ENCODE data around the gene UBAC2.

UBAC2 gene, protein sequence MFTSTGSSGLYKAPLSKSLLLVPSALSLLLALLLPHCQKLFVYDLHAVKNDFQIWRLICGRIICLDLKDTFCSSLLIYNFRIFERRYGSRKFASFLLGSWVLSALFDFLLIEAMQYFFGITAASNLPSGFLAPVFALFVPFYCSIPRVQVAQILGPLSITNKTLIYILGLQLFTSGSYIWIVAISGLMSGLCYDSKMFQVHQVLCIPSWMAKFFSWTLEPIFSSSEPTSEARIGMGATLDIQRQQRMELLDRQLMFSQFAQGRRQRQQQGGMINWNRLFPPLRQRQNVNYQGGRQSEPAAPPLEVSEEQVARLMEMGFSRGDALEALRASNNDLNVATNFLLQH

GRCh38 chr13:99200432-99201167 is at the start of gene UBAC2:
Gene UBAC2, plus strand, starts transcription at chr13:99200854. Its CDS starts 55 bp downstream, at chr13:99200909.
- DNase-seq: peak; percentile 96

DNA sequence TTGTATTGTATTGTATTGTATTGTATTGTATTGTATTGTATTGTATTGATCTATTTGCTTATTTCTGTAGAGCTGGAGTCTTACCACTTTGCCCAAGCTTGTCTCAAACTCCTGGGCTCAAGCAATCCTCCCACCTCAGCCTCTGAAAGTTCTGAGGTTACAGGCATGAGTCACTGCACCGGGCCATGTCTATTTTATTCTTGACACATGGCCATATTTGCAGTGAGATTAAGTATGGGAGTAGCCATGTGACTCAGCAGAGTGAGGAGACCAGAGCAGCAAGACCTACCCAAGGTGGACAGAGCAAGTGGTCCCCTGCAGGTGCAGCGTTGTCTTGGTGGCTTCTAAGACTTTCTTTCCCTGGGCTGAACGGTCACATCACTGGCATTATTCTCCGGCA is 49.1 kb upstream of the UBAC2 start:
- peak; percentile 10 for DNase-seq

GRCh38 chr13:99153219-99153618 is 47.4 kb upstream of the UBAC2 start:
- no peak for DNase-seq

GRCh38 chr13:99154064-99154463 is 46.6 kb upstream of the UBAC2 start:
- DNase-seq: no peak

- no peak for DNase-seq
Measured at GRCh38 chr13:99155821-99156220, 44.8 kb upstream of the UBAC2 start.

DNA sequence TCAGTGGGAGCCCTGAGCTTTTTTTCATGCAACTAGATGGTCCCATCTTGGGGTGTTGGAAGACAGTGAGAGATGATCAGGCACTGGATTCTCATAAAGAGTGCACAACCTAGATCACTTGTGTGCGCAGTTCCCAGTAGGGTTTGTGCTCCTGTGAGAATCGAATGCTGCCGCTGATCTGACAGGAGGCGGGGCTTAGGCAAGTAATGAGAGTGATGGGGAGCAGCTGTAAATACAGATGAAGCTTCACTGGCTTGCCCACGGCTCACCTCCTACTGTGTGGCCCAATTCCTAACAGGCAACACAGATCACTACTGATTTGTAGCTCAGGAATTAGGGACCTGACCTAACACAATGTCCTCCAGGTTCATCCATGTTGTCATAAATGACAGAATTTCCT is 43.6 kb upstream of the UBAC2 start:
- DNase-seq: no peak

DNA sequence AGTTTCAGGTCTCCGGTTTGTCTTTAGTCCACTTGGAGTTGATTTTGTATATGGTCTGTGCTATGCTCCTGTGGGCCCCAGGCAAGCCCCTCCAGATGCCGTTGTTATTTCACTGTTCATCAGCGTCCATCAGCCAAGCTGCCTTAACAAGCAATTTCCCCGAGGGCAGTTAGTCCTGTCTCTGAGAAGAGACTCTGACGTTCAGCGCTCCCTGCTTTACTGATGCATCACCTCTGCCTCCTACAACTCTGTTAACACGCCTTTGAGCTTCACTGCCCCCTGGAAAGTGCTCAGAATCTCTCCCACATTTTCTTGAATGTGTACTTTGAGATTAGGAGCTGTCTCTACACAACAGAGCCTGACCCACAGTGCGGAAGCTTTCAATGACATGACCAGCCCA is 41.8 kb upstream of the UBAC2 start:
- DNase-seq: no peak

DNA sequence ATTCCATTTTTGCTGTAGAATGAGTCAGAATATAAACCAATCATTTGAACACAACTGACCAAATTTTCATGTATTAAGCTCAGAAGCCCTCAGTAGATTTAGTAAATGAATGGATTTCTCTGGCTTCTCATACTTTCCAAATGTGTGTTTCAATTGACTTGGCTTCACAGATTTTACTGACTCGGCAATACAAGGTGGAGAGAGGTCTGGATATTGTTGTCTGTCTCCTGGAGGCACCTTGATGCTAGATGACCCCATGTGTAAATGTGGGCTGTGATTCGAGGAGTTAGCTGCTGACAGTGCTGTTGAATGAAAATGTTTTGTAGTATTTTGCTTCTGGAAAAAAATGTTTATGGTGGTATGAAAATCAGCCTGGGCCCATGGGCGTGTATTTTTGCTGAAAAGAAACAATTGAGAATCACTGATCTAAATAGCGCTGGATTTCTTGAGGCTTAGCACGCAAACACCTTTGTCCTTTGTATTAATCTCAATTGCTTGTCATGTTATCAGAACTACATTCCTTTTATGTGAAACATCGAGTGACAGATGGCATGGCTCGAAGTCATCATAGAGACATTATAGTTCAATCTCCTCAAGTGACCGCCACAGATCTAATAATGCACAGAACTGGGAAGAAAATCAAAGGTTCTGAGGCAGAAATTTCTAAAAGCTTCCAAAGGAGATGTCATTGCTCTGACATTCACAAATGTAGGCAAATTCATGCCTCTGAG is 41.2 kb upstream of the UBAC2 start:
- no peak for DNase-seq

DNA sequence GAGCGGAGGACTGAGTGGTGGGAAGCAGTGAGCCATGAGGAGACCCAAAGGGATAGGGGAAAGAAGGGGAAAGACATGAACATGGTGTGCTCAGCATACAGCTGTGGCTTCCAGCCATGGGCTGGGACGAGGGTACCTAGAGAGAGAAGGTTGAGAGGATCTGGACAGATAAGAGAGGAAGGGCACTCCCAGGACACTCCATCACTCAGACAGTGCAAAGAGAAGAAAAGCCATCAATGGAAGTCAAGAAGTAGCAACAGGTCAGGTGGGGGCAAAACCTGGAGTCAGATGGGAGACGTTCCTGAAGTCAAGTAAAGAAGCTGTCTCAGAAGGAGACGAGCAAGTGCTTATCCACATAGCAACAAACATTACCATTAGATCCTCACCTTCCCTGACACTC is 40.2 kb upstream of the UBAC2 start:
- no peak for DNase-seq

- DNase-seq: no peak
Measured at GRCh38 chr13:99161512-99161911, 39.1 kb upstream of the UBAC2 start.

GRCh38 chr13:99162567-99163361 is 37.9 kb upstream of the UBAC2 start:
- DNase-seq: no peak

- no peak for DNase-seq
Measured at GRCh38 chr13:99164226-99164625, 36.4 kb upstream of the UBAC2 start.

GRCh38 chr13:99165753-99166587 is 34.7 kb upstream of the UBAC2 start:
- no peak for DNase-seq

DNA sequence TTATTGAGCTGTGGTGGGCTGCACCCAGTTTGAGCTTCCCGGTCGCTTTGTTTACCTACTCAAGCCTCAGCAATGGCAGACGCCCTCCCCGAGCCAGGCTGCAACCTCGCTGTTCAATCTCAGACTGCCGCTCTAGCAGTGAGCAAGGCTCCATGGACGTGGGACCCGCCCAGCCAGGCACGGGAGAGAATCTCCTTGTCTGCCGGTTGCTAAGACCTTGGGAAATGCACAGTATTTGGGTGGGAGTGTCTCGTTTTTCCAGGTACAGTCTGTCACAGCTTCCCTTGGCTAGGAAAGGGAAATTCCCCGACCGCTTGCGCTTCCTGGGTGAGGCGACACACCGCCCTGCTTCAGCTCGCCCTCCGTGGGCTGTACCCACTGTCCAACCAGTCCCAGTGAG is 27.7 kb upstream of the UBAC2 start:
- no peak for DNase-seq

GRCh38 chr13:99173606-99174005 is 27.0 kb upstream of the UBAC2 start:
- no peak for DNase-seq

DNA sequence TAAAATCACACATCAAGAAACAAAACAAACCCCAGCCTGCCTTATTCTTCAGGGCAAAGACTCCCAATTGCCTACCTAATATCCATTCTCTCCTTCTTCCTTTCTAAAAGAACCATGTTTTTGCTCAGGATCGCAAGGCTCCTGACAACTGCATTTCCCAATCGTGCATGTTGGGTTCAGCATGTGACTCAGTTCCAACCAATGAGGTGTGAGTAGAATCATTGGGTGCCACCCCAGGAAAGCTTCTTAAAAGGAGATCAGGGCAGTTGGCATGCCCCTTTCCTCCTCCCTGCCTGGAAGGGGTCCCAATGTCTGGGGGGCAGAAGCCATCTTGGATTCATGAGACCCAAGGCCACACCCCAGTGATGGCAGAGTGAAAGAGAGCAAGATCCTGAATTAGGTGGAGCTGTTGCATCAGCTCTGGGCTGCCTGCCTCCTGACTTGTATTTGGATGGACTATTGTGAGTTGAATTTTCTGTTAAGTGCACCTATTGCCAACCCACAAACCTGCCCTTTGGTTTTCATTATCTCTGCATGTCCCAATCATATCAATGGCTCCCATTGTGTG is 26.0 kb upstream of the UBAC2 start:
- no peak for DNase-seq

- DNase-seq: peak; percentile 76
Measured at GRCh38 chr13:99176309-99177276, 24.1 kb upstream of the UBAC2 start.

DNA sequence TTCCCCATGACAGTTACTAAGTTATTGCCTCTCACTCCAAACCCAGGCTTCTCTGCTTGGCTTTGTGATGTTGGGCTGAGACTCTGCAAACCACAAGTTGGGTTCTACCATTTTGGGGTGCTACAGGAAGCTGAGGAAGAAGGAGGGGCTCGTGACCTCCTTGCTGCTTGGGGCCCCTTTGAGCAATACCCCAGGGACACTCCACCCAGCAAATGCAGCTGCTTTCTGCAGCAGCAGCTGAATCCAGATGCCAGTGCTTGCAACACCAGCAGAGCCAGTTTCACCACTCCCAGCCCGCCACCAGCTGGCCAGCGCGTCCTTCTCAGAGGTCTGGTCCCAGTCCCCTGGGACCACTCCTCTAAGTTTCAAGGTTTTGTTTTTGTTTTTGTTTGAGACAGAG is 22.0 kb upstream of the UBAC2 start:
- no peak for DNase-seq

DNA sequence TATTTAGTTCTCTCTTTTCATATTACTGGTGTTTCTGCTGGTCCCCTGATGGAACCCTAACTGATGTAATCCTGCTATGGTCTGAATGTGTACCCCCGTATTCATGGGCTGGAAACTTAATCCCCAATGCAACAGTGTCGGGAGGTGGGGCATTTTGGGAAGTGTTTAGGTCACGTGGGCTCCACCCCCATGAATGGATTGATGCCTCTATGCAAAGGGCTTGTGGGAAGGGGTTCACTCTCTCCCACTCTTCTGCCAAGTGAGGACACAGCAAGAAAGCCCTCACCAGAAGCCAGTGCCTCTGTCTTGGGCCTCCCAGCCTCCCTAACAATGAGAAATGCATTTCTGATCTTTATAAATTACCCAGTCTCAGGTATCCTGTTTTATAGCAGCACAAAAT is 21.2 kb upstream of the UBAC2 start:
- no peak for DNase-seq

DNA sequence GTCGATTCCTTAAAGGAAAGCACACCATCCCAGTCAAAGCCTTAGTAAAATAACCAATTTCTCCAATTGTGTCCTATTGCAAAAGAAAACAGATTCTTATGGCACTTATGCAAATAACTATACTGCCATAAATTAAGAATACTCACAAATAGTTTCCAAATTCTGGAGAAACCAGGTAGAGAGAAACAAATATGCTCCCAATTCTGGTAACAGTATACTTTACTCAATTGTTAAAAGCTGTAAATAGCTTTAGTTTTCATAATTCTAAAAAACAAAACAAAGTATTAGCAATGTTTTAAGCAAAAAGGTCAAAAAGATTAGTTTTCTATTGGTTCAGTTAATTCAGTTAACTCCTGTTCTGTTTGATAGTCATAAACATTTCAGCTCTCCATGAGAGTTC is 18.2 kb upstream of the UBAC2 start:
- DNase-seq: no peak

Measured in activated naive CD4-positive, alpha-beta T cell treated with Interleukin-2 at 50 U/mL for 16 hours (primary cell).